Right lobe of liver (tissue), 6 donors: ENCODE data around the gene MFSD6L. TPM values are rescaled to one million over a fixed set of nuclear protein-coding genes. Genes with fewer than 3 reads are reported as not detected.

Experiments used
- ATAC-seq, 4 donors: fragments of 200-7000 bp; cut with Tn5 transposase; one replicate each; pipeline ENCODE4 v1.9.1; 2020; ENCODE audit warnings: mild to moderate bottlenecking in 4 of 4, moderate library complexity in 4 of 4
- DNase-seq, 3 donors: peaks; one replicate each; pipeline ENCODE4 v3.0.0-alpha.2; 2020
- H3K27ac ChIP-seq, 3 donors: fragments of 200-600 bp; one replicate each; pipeline ENCODE4 v1.8.0; 2022
- H3K27me3 ChIP-seq, 2 donors: fragments of 200-600 bp; one replicate each; pipeline ENCODE4 v1.8.0; 2022
- H3K36me3 ChIP-seq, 4 donors: fragments of 200-600 bp; sonication (generic) in 1 of 4; one replicate each; pipeline versions ENCODE4 v1.5.1 to v1.8.0; 2017 to 2022; ENCODE audit warnings: control low read depth in 1 of 4
- H3K4me1 ChIP-seq, 4 donors: fragments of 200-600 bp; sonication (generic) in 1 of 4; one replicate each; pipeline versions ENCODE4 v1.5.1 to v1.8.0; 2017 to 2022; ENCODE audit warnings: control low read depth in 1 of 4
- H3K4me3 ChIP-seq, 3 donors: fragments of 200-600 bp; one replicate each; pipeline ENCODE4 v1.8.0; 2022
- H3K9me3 ChIP-seq, 4 donors: fragments of 200-600 bp; sonication (generic) in 1 of 4; one replicate each; pipeline versions ENCODE4 v1.5.1 to v1.8.0; 2017 to 2022; ENCODE audit warnings: control low read depth in 1 of 4
- CTCF ChIP-seq, 4 donors: fragments of 200-600 bp in 3 of 4; fragments of 450-650 bp in 1 of 4; IDR thresholded peaks; one replicate each; pipeline versions ENCODE4 v1.5.1 to v1.8.0; 2016 to 2022; ENCODE audit warnings: antibody characterized with exemption in 4 of 4, mild to moderate bottlenecking in 2 of 4
- POLR2A ChIP-seq: fragments of 450-650 bp; IDR thresholded peaks from one replicate; pipeline ENCODE4 v1.6.1; 2017; ENCODE audit warnings: antibody characterized with exemption, mild to moderate bottlenecking
- WGBS: methylation state at CpG from one replicate; pipeline ENCODE4 v1.1.6; 2018; ENCODE audit warnings: low coverage, low lambda C conversion rate; ENCODE audit not compliant: insufficient coverage; ENCODE audit errors: missing lambda C conversion rate; 5-methylcytosine and 5-hydroxymethylcytosine counted together
- intact Hi-C, 2 donors: fragments of 100-400 bp; cut with DNase I; formaldehyde crosslinking; loops; one replicate each; pipeline versions ENCODE4 v1.11.2 to v1.14.1; 2022
- total RNA-seq, 6 experiments: library from RNA; depleted of rRNA in 2 of 6; stranded (reverse); fragments of >200 nt in 2 of 6; fragmentation: NEBNext Ultra II Directional in 3 of 6; extraction: Animal tissue kit (Norgen Biotek cat#: 25700) in 3 of 6; gene quantifications; one replicate each; pipeline versions ENCODE4 v1.1.0 to v1.2.4, GENCODE V29; 2016 to 2023
- donor health status: DM: no; HTN: yes; CAD: no.
- donor health status: DM: no; HTN: no; CAD: no.
- donor health status: DM: no; HTN: no; CAD: no.
- donor health status: DM: no; HTN: yes; CAD: no.
- donor health status: DM: no; HTN: yes; CAD: no.

The MFSD6L gene
- total RNA-seq, 6 experiments from 2014 or later: not detected

GRCh38 chr17:8828517-8828875 is 29.3 kb upstream of the MFSD6L start:
- DNase-seq (no peak), ATAC-seq (peak in 1 of 4 donors; percentile 31)
- no peak for TF ChIP-seq CTCF (IDR thresholded peaks at IDR 0.05)
- no peak for TF ChIP-seq POLR2A
- H3K27me3 ChIP-seq: no peaks in the 10 kb centered on the region
- H3K27ac ChIP-seq: no peak overlapping the region
- no peaks in the 10 kb centered on the region for H3K4me1 ChIP-seq
- H3K9me3 ChIP-seq: no peaks in the 10 kb centered on the region
- 100% methylated on average over 2 of the region's 20 CpGs for WGBS
- intact Hi-C loops: no loop called here
- no peaks in the 10 kb centered on the region for H3K36me3 ChIP-seq
- no peak overlapping the region for H3K4me3 ChIP-seq

GRCh38 chr17:8826808-8827435 is 27.8 kb upstream of the MFSD6L start:
- Histone ChIP-seq H3K4me3 (no peak overlapping the region), H3K27me3 (no peaks in the 10 kb centered on the region), H3K4me1 (no peaks in the 10 kb centered on the region), H3K27ac (no peak overlapping the region), H3K36me3 (no peaks in the 10 kb centered on the region), H3K9me3 (no peaks in the 10 kb centered on the region)
- TF ChIP-seq CTCF (IDR thresholded peaks at IDR 0.05): no peak
- no peak for TF ChIP-seq POLR2A
- ATAC-seq (no peak), DNase-seq (no peak)
- 68% methylated on average over 17 of the region's 19 CpGs for WGBS
- intact Hi-C loops: no loop called here

- Histone ChIP-seq H3K4me1 (no peaks in the 10 kb centered on the region), H3K27me3 (no peaks in the 10 kb centered on the region), H3K4me3 (no peak overlapping the region), H3K27ac (no peak overlapping the region), H3K9me3 (no peaks in the 10 kb centered on the region), H3K36me3 (no peaks in the 10 kb centered on the region)
- 37% methylated on average over 2 of the region's 2 CpGs for WGBS
- intact Hi-C loops: no loop called here
- no peak for ATAC-seq
- no peak for TF ChIP-seq CTCF (IDR thresholded peaks at IDR 0.05)
- TF ChIP-seq POLR2A: no peak
- no peak for DNase-seq
These were observed 26.6 kb upstream of the MFSD6L start for GRCh38 chr17:8825802-8826201.

GRCh38 chr17:8823279-8823678 is 24.1 kb upstream of the MFSD6L start:
- ATAC-seq: no peak
- H3K4me1 ChIP-seq: no peaks in the 10 kb centered on the region
- no peak for DNase-seq
- H3K36me3 ChIP-seq: no peaks in the 10 kb centered on the region
- H3K4me3 ChIP-seq: no peak overlapping the region
- no peak overlapping the region for H3K27ac ChIP-seq
- intact Hi-C loops: no loop called here
- no peak for TF ChIP-seq CTCF (IDR thresholded peaks at IDR 0.05)
- no peak for TF ChIP-seq POLR2A
- no peaks in the 10 kb centered on the region for H3K27me3 ChIP-seq
- WGBS: 69% methylated on average over 5 of the region's 5 CpGs
- H3K9me3 ChIP-seq: no peaks in the 10 kb centered on the region
